NCI-H510A (cell line): ENCODE results near the gene FARSA.
A peak's percentile ranks its signal among the peaks of the same experiment; 100 is the strongest.
"Not testable (repeated sequence)": the region's sequence is repeated elsewhere in the genome, so short reads cannot be mapped to it uniquely, and the experiment has no call there.

Experiments
- DNase-seq: peaks from one replicate; lab custom pipeline; 2025; lab: John Stamatoyannopoulos, UW

Gene FARSA

GRCh38 chr19:12933287-12934072, at the start of gene FARSA:
TSS of gene FARSA (minus strand) at chr19:12933711. CDS start at chr19:12933696, 15 bp downstream.
- DNase-seq, result peak; percentile 86

GRCh38 chr19:12983091-12983490, 49.6 kb upstream of the FARSA start:
- no peak for DNase-seq

GRCh38 chr19:12982648-12983047, 49.1 kb upstream of the FARSA start:
- DNase-seq, result no peak

GRCh38 chr19:12979974-12980373, 46.5 kb upstream of the FARSA start:
- no peak for DNase-seq

GRCh38 chr19:12976109-12976508, 42.6 kb upstream of the FARSA start:
- not testable (repeated sequence) for DNase-seq

- DNase-seq, result no peak
Observed at GRCh38 chr19:12975221-12975741, 41.8 kb upstream of the FARSA start.

- no peak for DNase-seq
Observed at GRCh38 chr19:12974301-12975220, 41.0 kb upstream of the FARSA start.

DNA sequence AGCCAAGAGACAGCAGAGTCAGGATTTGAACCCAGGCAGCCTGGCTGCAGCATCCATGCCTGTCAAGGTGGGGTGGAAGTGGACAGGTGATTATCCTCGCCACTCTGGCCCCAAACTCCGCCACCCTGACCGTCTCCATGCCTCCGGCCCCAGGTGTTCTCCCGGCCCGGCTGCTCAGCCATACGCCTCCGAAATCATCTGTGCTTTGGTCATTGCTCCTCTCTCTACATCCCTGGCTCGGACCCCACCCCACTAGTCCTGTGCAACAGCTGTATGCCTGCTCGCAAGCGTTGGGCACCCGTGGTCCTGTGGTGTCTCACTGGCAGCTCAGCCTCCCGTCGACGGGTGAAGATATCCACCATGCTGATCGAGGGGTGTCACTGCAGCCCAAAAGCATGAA, 39.7 kb upstream of the FARSA start:
- no peak for DNase-seq

- DNase-seq, result no peak
Observed at GRCh38 chr19:12970070-12970820, 36.7 kb upstream of the FARSA start.

DNA sequence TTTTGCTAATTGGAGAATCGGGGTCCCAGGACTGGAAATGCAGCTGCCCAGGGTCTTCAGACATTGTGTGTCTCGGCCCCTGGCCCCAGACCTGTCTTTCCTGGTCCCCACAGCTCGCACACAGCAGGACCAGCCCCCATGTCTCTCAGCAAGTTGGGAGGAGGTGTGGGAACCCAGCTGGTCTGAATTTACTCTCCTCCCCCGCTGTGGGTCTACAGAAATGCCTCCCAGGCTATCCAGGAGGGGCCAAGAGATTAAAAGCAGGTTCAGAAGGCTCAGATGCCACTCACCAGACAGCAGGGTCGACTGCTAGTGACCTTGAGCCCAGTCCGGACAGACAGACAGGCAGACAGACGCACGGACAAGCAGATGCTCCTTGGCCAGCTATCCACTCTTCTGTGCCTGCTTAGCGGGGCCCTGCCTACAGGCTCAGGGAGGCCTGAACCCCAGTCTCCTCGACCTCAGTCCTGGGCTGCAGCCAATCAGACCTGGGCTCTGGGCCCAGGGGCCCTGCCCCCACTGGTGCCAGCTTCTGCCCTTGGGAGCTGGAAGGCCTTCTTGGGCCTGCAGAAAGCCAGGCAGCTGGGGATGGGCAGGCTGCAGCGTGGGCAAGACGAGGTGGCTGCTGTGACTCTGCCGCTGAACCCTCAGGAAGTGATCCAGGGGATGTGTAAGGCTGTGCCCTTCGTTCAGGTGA, 35.9 kb upstream of the FARSA start, which contains the start of gene DAND5:
Gene DAND5, plus strand, starts transcription at position 285 of the 697 bp plus-strand sequence. Its CDS starts 85 bp downstream, at position 370.
- DNase-seq, result no peak

- DNase-seq, result no peak
Observed at GRCh38 chr19:12967907-12968306, 34.4 kb upstream of the FARSA start.

- DNase-seq, result no peak
Observed at GRCh38 chr19:12965812-12966135, 32.3 kb upstream of the FARSA start.

DNA sequence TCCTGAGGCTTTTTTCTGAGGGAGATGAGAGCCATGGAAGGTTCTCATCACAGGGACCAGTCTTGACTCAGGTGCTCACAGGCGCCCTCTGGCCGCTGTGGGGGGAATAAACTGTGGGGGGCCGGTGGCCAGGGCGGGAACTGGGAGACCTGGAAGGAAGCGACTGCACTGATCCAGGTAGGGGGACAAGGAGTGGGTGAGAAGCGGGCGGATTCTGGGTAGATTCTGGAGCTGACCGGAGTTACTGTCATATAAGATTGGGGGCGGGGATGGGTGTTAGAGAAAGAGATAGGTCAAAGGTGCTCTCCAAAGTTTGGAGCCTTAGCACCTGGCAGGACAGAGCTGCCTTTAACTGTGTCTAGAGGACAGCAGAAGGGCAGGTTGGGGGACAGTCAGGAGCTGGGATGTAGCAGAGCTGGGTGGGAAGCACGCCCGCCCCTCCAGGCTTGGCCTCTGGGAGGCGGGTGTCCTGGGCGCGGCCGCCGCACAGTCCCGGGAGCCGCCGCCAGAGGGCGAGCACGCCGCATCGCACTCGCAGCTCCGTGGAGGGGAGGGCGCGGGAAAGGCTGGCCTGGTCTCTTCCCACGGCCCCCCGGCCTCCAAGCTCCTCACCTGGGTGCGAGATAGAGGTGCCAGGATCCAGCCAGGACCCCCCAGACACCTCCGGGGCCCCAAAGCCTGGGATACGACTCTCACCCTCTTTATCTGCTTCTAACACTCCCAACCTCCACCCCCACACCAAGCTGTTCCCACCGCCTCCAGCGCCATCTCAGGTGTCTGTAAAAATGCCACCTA, 31.7 kb upstream of the FARSA start:
- DNase-seq, result peak; percentile 54

GRCh38 chr19:12959481-12959880, 26.0 kb upstream of the FARSA start:
- no peak for DNase-seq

DNA sequence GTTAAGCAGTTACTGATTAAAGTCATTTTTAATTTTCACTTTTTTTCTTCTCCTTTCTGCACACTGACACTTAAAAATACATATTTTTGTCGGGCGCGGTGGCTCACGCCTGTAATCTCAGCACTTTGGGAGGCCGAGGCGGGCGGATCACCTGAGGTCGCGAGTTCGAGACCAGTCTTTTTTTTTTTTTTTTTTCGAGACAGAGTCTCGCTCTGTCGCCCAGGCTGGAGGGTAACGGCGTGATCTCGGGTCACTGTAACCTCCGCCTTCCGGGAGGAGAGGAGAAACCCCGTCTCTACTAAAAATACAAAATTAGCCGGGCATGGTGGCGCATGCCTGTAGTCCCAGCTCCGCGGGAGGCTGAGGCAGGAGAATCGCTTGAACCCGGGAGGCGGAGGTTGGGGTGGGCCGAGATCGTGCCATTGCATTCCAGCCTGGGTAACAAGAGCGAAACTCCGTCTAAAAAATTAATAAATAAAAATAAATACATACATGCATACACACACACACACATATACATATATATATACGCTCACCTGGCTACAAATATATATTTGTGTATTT, 24.0 kb upstream of the FARSA start:
- not testable (repeated sequence) for DNase-seq

GRCh38 chr19:12956446-12957388, 23.2 kb upstream of the FARSA start, which contains the start of gene GADD45GIP1:
TSS of gene GADD45GIP1 (minus strand) at chr19:12957223. CDS start at chr19:12957212, 11 bp downstream.
- DNase-seq, result peak; percentile 78

- no peak for DNase-seq
Observed at GRCh38 chr19:12955996-12956395, 22.5 kb upstream of the FARSA start.

- not testable (repeated sequence) for DNase-seq
Observed at GRCh38 chr19:12955575-12955974, 22.1 kb upstream of the FARSA start.

DNA sequence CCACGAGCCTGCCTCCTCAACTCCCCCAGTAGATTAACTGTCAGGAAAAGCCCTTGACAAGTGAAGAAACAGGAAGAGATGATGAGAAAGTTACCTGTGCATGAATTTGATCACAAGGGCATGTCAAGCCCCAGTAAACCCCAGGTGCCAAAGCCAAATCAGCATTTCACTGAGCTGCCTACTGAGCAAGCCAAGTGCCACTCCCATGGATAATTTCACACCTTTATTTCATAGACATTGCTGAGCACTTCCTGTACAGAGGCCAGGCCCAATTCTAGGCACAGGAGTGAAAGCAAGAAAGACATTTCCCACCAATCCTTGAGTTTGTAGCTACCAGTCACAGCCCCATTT, 21.1 kb upstream of the FARSA start:
- DNase-seq, result no peak
